OCI-LY3 (cell line): ENCODE measurements around the gene CXorf65.

ENCODE experiments used
- H2AFZ ChIP-seq: fragments of 200-600, 300-600 bp; shearing (Covaris generic); 2 replicates; pipeline ENCODE4 v1.6.0; 2014; ENCODE audit warnings: antibody characterized with exemption, low read depth, low read length
- H3K27ac ChIP-seq: fragments of 200-600, 300-600 bp; sonication (generic); 2 replicates; pipeline ENCODE4 v1.5.1; 2014; ENCODE audit warnings: mild to moderate bottlenecking, low read length, moderate library complexity, mixed read lengths
- H3K27me3 ChIP-seq: fragments of 200-600, 300-600 bp; sonication (generic); 2 replicates; pipeline ENCODE4 v1.6.1; 2014; ENCODE audit warnings: low read depth, low read length, mixed read lengths
- H3K36me3 ChIP-seq: fragments of 200-600, 300-600 bp; sonication (generic); replicated peaks from 2 replicates; pipeline ENCODE3; 2014; ENCODE audit warnings: low read depth, low read length, mixed read lengths
- H3K4me1 ChIP-seq: fragments of 300-600, 200-600 bp; sonication (generic); 2 replicates; pipeline ENCODE4 v1.6.1; 2014; ENCODE audit warnings: low read length, mixed read lengths
- H3K4me2 ChIP-seq: fragments of 200-600, 300-600 bp; sonication (generic); 2 replicates; pipeline ENCODE4 v1.6.1; 2014; ENCODE audit warnings: low read length, mixed read lengths
- H3K4me3 ChIP-seq: fragments of 300-600, 200-600 bp; sonication (generic); 2 replicates; pipeline ENCODE4 v1.5.1; 2014; ENCODE audit warnings: antibody characterized with exemption, mild to moderate bottlenecking, low read length, moderate library complexity
- H3K79me2 ChIP-seq: fragments of 300-600, 200-600 bp; shearing (Covaris generic); 2 replicates; pipeline ENCODE4 v1.6.1; 2014; ENCODE audit warnings: mild to moderate bottlenecking, low read length, mixed read lengths
- H3K9ac ChIP-seq: fragments of 300-600, 200-600 bp; shearing (Covaris generic); 2 replicates; pipeline ENCODE4 v1.6.0; 2014; ENCODE audit warnings: mild to moderate bottlenecking, low read length, moderate library complexity
- H3K9me3 ChIP-seq: fragments of 200-600, 300-600 bp; shearing (Covaris generic); 2 replicates; pipeline ENCODE4 v1.6.1; 2014; ENCODE audit warnings: low read length, mixed read lengths; ENCODE audit not compliant: insufficient read depth
- H4K20me1 ChIP-seq: fragments of 200-600, 300-600 bp; sonication (generic); 2 replicates; pipeline ENCODE4 v1.6.1; 2016; ENCODE audit warnings: low read length, mixed read lengths; ENCODE audit not compliant: insufficient read depth
- CTCF ChIP-seq: fragments of 200-600, 300-600 bp; sonication (generic); IDR thresholded peaks from 2 replicates; pipeline ENCODE4 v1.5.1; 2014; ENCODE audit warnings: antibody characterized with exemption, low read length, low read depth
- EZH2phosphoT487 ChIP-seq: fragments of 200-600 bp; shearing (Covaris generic); IDR thresholded peaks from 2 replicates; pipeline ENCODE4 v1.6.1; 2018; ENCODE audit warnings: antibody characterized with exemption, mixed run types, low read depth

Gene CXorf65

GRCh38 chrX:71111141-71111843, 4.8 kb upstream of the CXorf65 start, which contains the start of gene IL2RG:
IL2RG (minus strand) TSS chrX:71111577; CDS start chrX:71111539, 38 bp downstream.
- Histone ChIP-seq H3K27ac (peak within 1 kb of the TSS; percentile 69), H3K4me1 (peaks cover 23% of the 10 kb centered on the region), H2AFZ (peak within 1 kb of the TSS; percentile 95), H3K36me3 (peaks cover 24% of the 10 kb centered on the region), H3K9me3 (no peaks in the 10 kb centered on the region), H3K9ac (peak within 1 kb of the TSS; percentile 94), H3K27me3 (no peaks in the 10 kb centered on the region), H3K4me2 (peak within 1 kb of the TSS; percentile 89), H3K4me3 (peak within 1 kb of the TSS; percentile 93), H4K20me1 (no peaks in the 10 kb centered on the region), H3K79me2 (peaks cover 26% of the 10 kb centered on the region)
- TF ChIP-seq CTCF = no peak
- TF ChIP-seq EZH2phosphoT487 = no peak

- Histone ChIP-seq H3K4me1 (peaks cover 23% of the 10 kb centered on the region), H3K27me3 (no peaks in the 10 kb centered on the region), H3K9me3 (no peaks in the 10 kb centered on the region), H3K9ac (no peak overlapping the region), H2AFZ (no peak overlapping the region), H3K79me2 (peaks cover 26% of the 10 kb centered on the region), H3K27ac (no peak overlapping the region), H3K36me3 (peaks cover 24% of the 10 kb centered on the region), H4K20me1 (no peaks in the 10 kb centered on the region), H3K4me2 (no peak overlapping the region), H3K4me3 (no peak overlapping the region)
- TF ChIP-seq CTCF = no peak
- no peak for TF ChIP-seq EZH2phosphoT487
Measured at GRCh38 chrX:71109051-71109450, 2.5 kb upstream of the CXorf65 start.

- no peaks in the 10 kb centered on the region for H4K20me1 ChIP-seq
- H3K27ac ChIP-seq = no peak overlapping the region
- H3K79me2 ChIP-seq = peaks cover 26% of the 10 kb centered on the region
- H3K4me1 ChIP-seq = peaks cover 31% of the 10 kb centered on the region
- TF ChIP-seq CTCF = no peak
- no peak for TF ChIP-seq EZH2phosphoT487
- no peaks in the 10 kb centered on the region for H3K27me3 ChIP-seq
- H2AFZ ChIP-seq = no peak overlapping the region
- H3K36me3 ChIP-seq = peaks cover 24% of the 10 kb centered on the region
- H3K9ac ChIP-seq = no peak overlapping the region
- no peak overlapping the region for H3K4me2 ChIP-seq
- H3K4me3 ChIP-seq = no peak overlapping the region
- H3K9me3 ChIP-seq = no peaks in the 10 kb centered on the region
Measured at GRCh38 chrX:71107762-71108360, 1.3 kb upstream of the CXorf65 start.

- Histone ChIP-seq H3K4me3 (no peak overlapping the region), H3K36me3 (peaks cover 24% of the 10 kb centered on the region), H3K4me1 (peaks cover 25% of the 10 kb centered on the region), H3K79me2 (peaks cover 24% of the 10 kb centered on the region), H3K9me3 (no peaks in the 10 kb centered on the region), H4K20me1 (no peaks in the 10 kb centered on the region), H3K4me2 (no peak overlapping the region), H3K27me3 (no peaks in the 10 kb centered on the region), H3K9ac (no peak overlapping the region), H3K27ac (no peak overlapping the region), H2AFZ (no peak overlapping the region)
- no peak for TF ChIP-seq EZH2phosphoT487
- no peak for TF ChIP-seq CTCF
Measured at GRCh38 chrX:71107245-71107644, 705 bp upstream of the CXorf65 start.
